ENCODE data around the gene ABCC11.

Gene ABCC11

GRCh38 chr16:48247311-48247710, at the start of gene ABCC11:
TSS of gene ABCC11 (minus strand) at chr16:48247539. CDS start at chr16:48231921, 15,618 bp downstream.
- DNase-seq (ENCODE audit: low spot score): peak; percentile 6

- DNase-seq (ENCODE audit: low spot score): no peak
Measured at GRCh38 chr16:48295488-48296281, 48.3 kb upstream of the ABCC11 start.

GRCh38 chr16:48294724-48295123, 47.4 kb upstream of the ABCC11 start:
- DNase-seq (ENCODE audit: low spot score): no peak

- no peak for DNase-seq (ENCODE audit: low spot score)
Measured at GRCh38 chr16:48292452-48292851, 45.1 kb upstream of the ABCC11 start.

- no peak for DNase-seq (ENCODE audit: low spot score)
Measured at GRCh38 chr16:48291754-48292153, 44.4 kb upstream of the ABCC11 start.

GRCh38 chr16:48291303-48291702, 44.0 kb upstream of the ABCC11 start:
- no peak for DNase-seq (ENCODE audit: low spot score)

- no peak for DNase-seq (ENCODE audit: low spot score)
Measured at GRCh38 chr16:48287239-48287638, 39.9 kb upstream of the ABCC11 start.

GRCh38 chr16:48284772-48285409, 37.6 kb upstream of the ABCC11 start:
- peak; percentile 10 for DNase-seq (ENCODE audit: low spot score)

- no peak for DNase-seq (ENCODE audit: low spot score)
Measured at GRCh38 chr16:48282636-48283263, 35.4 kb upstream of the ABCC11 start.

GRCh38 chr16:48280546-48280945, 33.2 kb upstream of the ABCC11 start:
- DNase-seq (ENCODE audit: low spot score): peak; percentile 2

- no peak for DNase-seq (ENCODE audit: low spot score)
Measured at GRCh38 chr16:48279199-48279598, 31.9 kb upstream of the ABCC11 start.

GRCh38 chr16:48277158-48277557, 29.8 kb upstream of the ABCC11 start:
- no peak for DNase-seq (ENCODE audit: low spot score)

GRCh38 chr16:48276102-48276501, 28.8 kb upstream of the ABCC11 start:
- DNase-seq (ENCODE audit: low spot score): no peak

GRCh38 chr16:48274476-48274875, 27.1 kb upstream of the ABCC11 start:
- DNase-seq (ENCODE audit: low spot score): no peak

GRCh38 chr16:48272837-48273421, 25.6 kb upstream of the ABCC11 start:
- no peak for DNase-seq (ENCODE audit: low spot score)

GRCh38 chr16:48271728-48272127, 24.4 kb upstream of the ABCC11 start:
- DNase-seq (ENCODE audit: low spot score): no peak

GRCh38 chr16:48269011-48269410, 21.7 kb upstream of the ABCC11 start:
- no peak for DNase-seq (ENCODE audit: low spot score)

GRCh38 chr16:48262631-48263030, 15.3 kb upstream of the ABCC11 start:
- DNase-seq (ENCODE audit: low spot score): no peak

- no peak for DNase-seq (ENCODE audit: low spot score)
Measured at GRCh38 chr16:48261569-48261968, 14.2 kb upstream of the ABCC11 start.

- DNase-seq (ENCODE audit: low spot score): no peak
Measured at GRCh38 chr16:48256579-48257177, 9.3 kb upstream of the ABCC11 start.

GRCh38 chr16:48252013-48252412, 4.7 kb upstream of the ABCC11 start:
- no peak for DNase-seq (ENCODE audit: low spot score)

- DNase-seq (ENCODE audit: low spot score): no peak
Measured at GRCh38 chr16:48250520-48251278, 3.4 kb upstream of the ABCC11 start.
